Left hindlimb (tissue), 1 donor: ENCODE data around the gene SCTR.

ENCODE experiments used
- DNase-seq: peaks from one replicate; pipeline ENCODE4 v3.0.0-alpha.2; 2018

SCTR gene

GRCh38 chr2:119472749-119473148 lies 51.5 kb downstream of the SCTR start:
- DNase-seq = no peak

GRCh38 chr2:119469661-119470297 lies 54.5 kb downstream of the SCTR start:
- no peak for DNase-seq

DNA sequence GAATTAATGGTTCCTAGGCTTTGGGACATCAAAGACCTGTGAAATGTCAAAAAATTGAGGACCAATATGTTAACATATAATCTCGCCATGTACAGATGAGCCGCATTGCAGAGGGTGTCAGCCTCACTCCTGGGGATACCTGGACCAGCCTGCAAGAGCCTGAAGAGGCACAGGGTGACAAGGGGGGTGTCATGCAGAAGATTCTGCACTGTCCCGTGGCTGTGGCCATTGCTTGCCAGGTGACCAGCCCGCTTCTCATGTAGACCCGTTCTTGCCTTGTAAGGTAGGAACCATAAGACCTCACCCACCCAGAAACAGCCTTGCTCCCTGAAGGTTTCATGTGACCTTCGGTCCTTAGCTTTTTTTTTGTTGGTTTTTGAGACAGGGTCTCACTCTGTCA lies 55.2 kb downstream of the SCTR start:
- no peak for DNase-seq

DNA sequence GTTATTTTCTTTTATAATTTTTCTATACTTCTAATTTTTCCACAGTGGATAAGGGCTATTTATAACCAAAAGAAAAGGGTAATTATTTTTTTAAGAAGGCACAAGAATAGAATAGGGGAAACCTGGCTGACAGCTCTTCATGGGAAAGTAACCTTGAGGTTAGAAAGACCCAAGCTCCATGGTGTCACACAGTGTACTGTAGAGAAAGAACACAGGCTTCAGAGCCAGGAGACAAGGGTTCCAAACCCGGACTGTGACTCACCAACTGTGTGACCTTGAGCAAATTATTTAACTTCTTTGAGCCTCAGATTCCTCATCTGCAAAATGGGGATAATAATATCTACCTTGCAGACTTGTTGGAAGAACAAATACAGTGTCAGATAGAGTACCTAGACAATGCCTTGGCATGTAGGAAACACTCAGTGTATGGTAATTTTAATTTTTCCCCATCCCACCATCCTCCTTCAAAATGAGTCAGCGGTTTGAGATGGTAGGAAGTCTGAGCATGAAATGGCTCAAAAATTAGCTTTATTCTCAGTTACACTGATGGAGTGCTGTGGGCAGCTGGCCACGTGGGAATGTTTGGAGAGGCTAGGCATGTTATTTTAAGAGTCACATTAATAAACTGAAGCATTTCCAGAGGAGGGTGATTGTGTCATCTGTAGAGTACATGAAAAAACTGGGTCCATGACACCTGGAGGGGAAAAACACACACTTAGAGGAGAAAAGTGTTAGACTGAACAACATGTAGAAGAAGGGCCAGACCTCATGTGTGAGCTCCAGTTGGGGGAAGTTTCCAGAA lies 55.9 kb downstream of the SCTR start:
- no peak for DNase-seq

DNA sequence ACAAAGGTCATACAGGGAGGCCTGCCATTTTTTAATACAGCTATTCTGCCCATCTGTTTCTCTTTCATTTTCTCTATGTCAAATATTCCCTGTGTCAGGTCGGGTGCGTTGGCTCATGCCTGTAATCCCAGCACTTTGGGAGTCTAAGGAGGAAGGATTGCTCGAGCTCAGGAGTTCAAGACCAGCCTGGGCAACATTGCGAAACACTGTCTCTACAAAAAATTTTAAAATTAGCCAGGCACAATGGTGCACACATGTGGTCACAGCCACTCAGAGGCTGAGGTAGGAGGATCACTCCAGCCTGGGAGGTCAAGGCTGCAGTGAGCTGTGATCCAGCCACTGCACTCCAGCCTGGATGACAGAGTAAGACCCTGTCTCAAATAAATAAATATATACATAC lies 57.9 kb downstream of the SCTR start:
- DNase-seq = no peak

GRCh38 chr2:119465687-119466086 lies 58.6 kb downstream of the SCTR start:
- no peak for DNase-seq

DNA sequence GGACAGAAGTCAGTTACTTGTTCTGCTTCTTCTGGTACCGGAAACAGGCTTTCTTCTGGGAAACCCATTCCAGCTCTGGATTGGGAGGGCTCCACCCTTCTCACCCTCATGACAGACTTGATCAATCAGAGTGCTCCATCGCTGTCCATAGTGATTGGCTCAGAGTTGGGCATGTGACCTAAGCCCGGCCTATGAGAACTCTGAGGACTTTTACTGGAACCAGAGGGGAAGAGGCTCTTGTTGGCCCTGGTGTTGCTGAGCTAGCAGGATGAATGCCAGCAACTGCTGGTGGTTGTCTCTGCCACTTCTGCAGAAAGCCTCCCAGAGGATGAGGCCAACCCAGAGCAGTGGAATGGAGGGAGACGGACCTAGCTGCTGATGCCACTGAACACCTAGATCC lies 59.3 kb downstream of the SCTR start:
- DNase-seq = no peak

DNA sequence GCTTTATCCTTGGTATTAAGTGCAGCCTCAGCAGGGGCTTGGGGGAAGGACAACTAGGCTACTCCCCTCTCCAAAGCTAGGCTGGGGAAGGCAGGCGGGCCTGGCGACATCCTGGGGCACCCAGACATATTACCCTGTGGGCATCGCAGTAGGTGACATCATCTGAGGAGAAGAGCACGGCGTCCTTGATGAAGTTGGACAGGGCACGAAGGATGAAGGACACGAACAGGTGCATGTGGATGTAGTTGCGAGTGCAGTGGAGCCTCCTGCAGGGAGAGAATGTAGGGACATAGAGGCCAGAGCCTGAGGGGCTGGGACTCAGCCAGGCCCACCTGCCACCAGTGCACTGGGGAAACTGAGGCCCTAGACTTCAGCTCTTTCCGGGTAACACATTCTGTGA lies 60.3 kb downstream of the SCTR start:
- DNase-seq = no peak

- no peak for DNase-seq
Observed at GRCh38 chr2:119463136-119463535, 61.1 kb downstream of the SCTR start.

- no peak for DNase-seq
Observed at GRCh38 chr2:119462574-119462973, 61.7 kb downstream of the SCTR start.

DNA sequence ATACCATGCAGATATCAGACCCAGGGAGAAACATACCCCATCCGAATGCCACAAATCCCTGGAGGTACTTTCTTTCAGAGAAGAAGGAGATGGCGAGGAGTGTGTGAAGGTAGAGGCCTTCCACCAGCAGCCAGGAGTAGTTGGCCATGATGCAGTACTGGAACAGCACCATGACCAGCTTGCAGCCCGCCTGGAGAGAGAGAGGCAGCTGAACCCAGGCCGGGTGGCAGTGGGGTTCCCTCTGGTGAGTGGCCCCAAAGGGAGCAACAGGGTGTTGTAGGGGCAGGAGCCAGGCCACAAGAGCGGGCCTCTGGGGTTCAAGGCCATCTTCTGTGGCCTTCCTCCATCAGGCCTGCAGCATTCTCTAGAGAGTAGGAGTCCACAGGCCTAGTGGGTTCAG lies 62.5 kb downstream of the SCTR start:
- no peak for DNase-seq

- DNase-seq = no peak
Observed at GRCh38 chr2:119460076-119460475, 64.2 kb downstream of the SCTR start.

DNA sequence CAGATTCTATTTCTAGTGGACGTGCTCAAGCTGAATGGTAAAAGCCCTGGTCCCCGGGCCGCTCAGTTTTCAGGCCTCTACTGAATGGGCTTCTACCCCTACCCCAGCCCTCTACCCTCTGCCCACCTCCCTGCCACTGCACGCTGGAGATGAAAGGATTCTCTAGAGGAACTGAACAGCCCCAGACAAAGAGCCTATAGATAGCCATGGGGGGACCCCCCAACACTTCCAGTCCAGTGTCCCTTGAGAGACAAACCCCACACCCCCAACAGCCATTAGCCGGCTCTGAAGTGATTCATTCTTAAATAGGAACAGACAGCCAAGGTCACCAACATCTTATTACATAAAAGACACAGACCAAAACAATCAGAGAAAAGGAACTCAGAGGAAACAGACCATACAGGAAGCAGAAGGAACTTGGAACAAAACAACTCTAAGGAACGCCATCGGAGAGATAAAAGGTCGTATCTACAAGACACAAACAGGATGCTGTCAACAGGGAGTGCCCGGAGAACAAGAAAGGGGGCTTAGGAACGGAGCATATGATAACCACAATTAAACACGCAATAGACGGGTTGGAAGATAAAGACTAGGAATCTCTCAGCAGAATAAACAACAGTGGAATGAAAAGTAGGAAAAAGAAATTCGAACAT lies 69.1 kb downstream of the SCTR start:
- no peak for DNase-seq

GRCh38 chr2:119453972-119454593 lies 70.2 kb downstream of the SCTR start:
- no peak for DNase-seq

DNA sequence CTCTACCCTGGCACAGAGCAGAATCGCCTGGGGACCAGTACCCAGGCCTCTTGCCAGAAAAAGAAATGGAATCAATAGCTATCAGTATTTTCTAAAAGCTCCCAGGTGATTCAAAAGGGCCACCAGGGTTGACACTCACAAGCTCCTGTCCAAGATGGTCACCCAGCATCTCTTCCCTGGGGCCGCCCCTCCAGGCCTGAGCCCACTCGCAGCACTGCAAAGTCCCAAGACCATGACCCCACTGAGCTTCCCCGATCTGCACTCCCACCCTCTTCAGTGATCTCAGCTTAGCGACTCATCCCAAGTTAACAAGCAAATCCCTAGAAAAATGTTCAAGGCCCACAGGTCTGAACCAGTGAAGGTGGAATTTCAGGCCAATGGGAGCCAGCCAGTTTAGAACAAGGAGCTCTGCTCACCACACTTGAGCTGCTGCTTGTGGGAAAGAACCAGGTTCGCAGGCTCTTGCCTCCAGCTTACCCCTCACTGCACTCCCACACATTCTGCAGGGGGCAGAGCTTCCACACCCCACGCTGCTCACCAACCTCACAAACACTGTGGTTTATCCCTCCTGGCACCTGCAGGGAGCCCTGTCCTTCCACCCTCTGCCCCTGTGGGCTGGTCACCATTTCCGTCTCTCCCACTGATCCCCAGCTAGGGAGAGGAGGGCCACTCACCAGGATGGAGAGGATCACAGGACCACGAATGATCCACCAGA lies 72.8 kb downstream of the SCTR start:
- DNase-seq = no peak

DNA sequence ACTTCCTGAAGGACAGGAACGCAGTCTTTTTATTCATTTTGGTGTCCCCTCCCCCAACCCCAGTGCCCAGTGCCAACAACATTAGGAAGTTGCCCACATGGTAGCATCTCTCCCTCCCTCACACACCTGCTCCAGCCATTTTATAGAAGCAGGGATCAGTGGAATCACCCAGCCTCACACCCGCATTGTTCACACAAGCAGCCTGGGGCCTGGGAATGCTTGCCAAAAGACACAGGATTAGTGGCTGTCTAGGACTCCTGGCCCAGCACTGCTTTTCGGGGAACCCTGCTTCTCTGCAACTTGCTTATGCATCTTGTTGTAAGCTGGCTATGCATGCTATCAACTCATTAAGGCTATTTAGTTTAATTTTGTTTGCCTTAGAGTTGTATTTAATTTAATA lies 74.8 kb downstream of the SCTR start:
- no peak for DNase-seq

DNA sequence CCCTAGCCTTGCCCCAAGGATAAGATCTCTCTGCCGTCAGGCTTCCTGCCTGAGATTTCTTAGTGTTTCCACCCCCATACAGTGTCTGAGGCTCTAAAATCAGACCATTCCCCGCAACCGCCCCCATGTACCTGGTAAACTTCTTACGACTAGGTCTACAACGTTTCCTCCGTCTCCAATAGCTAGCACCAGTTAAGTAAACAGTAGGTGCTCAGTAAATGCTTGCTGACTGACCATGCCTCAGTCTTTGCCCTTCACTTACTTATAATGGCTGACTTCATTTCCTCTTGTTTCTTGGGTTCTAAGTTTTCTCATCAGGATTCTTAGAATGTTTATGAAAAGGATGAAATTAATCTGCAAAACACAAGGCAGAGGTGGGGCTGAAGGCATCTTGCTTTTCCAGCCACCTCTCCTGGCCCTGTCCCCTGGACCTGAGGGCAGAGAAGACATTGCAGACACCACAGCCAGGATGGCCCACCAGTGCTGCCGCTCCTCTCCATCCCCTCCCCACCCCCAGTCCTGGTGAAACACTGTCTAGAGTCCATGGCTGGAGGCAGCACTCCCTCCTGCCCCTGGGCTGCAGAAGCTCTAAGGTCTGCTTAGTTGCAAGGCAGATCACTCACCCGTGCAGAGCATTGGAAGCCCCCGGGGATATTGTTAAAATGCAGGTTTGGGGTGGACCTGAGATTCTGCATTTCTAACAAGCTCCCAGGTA lies 75.7 kb downstream of the SCTR start:
- no peak for DNase-seq

GRCh38 chr2:119446037-119446436 lies 78.2 kb downstream of the SCTR start:
- DNase-seq = no peak

GRCh38 chr2:119442850-119443249 lies 81.4 kb downstream of the SCTR start:
- DNase-seq = no peak

- DNase-seq = no peak
Observed at GRCh38 chr2:119442226-119442619, 82.1 kb downstream of the SCTR start.

DNA sequence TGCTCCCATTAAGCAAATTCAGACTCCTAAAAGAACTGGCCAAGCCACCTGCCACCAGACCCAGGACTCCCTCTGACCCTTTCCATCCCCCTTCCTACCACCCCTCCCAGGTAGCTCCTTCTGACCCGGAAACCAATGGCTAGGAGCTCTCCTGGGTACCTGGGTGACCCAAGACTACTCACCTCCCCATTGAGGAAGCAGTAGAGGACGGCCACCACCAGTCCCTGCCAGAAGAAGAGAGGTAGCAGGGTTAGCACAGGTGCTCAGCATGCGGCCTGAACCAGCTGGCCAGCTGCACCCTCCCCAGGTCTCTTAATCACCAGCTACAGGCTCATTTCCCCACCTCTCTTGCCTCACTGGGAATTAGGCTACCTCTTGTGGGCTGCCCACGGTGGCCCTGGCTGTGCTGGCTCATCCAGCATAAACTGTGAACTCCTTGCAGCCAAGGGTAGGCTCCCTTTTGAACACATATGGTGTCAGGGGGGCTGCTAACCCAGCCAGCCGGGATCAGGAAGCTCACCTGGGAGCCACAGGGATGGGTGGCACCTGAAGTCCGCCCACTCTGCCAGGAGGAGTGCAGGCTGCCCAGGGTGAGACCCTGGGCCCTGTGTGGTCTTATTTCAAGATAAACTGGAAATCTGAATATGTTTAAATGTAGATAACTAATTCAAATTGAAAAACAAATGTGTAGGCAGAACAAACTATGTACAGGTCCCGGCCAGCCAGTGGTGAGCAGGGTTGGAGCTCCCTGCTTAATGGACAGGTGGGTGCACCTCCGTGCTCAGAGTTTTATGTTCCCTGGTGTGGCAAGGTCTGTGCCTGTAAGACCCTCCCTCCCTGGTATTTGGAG lies 82.7 kb downstream of the SCTR start:
- no peak for DNase-seq
